Measurements from ENCODE around the gene IDUA. TPM values are rescaled to one million over a fixed set of nuclear protein-coding genes. Genes with fewer than 3 reads are reported as not detected.

The IDUA gene
- polyA plus RNA-seq, 3 donors, result 6.4 to 64.4 (median 8.5) TPM

DNA sequence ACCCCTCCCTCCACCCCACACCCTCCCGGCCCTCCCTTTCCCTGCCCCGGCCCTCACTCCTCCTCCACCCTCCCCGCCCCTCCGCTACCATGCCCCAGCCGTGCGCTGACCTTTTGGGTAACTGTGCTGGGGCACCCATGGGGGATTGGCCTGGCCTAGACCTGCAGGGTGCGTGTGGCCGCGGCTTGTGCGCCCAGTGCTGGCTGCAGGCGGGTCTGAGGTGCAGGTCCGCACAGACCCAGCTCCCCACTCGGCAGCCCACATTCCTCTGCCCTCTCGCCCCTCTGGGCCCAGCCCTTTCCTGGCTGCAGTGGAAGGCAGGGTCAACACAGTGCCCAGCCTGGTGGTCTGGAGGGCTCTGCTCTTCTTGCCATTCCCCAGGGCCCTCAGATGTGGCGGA lies 49.3 kb downstream of the IDUA start:
- Mint-ChIP-seq H3K36me3 (no peaks in the 10 kb centered on the region), H3K4me1 (no peaks in the 10 kb centered on the region), H3K27ac (no peak overlapping the region), H3K27me3 (ENCODE audit: low read depth in 3 of 3) (peaks cover 4 to 14% (median 5%) of the 10 kb centered on the region in 3 donors), H3K4me3 (no peak overlapping the region), H3K9me3 (no peaks in the 10 kb centered on the region)
- no peaks in the 10 kb centered on the region for H3K36me3 ChIP-seq (replicated peaks in 1 of 2; ENCODE audit: control insufficient read depth in 1 of 2, insufficient read depth in 2 of 2, low read length in 2 of 2)
- WGBS (ENCODE audit: insufficient coverage), result 93% methylated on average over 14 of the region's 15 CpGs
- no peaks in the 10 kb centered on the region for H3K27me3 ChIP-seq (ENCODE audit: control insufficient read depth in 2 of 2, insufficient read depth in 2 of 2, low read length in 2 of 2)
- no peaks in the 10 kb centered on the region for H4K20me1 ChIP-seq (ENCODE audit: insufficient read depth, low read length)
- H3K27ac ChIP-seq (ENCODE audit: low read depth in 1 of 2, low read length in 2 of 2), result no peak overlapping the region
- H3K4me1 ChIP-seq (ENCODE audit: control insufficient read depth in 1 of 2, insufficient read depth in 2 of 2, low read length in 2 of 2), result no peaks in the 10 kb centered on the region
- H3K9ac ChIP-seq (ENCODE audit: insufficient read depth, low read length, poor library complexity, severe bottlenecking), result no peak overlapping the region
- intact Hi-C loops (cut with micrococcal nuclease), result no loop called here
- no peaks in the 10 kb centered on the region for H3K9me3 ChIP-seq (replicated peaks in 1 of 2; ENCODE audit: control insufficient read depth in 1 of 2, insufficient read depth in 1 of 2, low read length in 2 of 2)
- no peaks in the 10 kb centered on the region for H3K79me2 ChIP-seq (ENCODE audit: insufficient read depth, low read length)
- TF ChIP-seq, protein P1, sequence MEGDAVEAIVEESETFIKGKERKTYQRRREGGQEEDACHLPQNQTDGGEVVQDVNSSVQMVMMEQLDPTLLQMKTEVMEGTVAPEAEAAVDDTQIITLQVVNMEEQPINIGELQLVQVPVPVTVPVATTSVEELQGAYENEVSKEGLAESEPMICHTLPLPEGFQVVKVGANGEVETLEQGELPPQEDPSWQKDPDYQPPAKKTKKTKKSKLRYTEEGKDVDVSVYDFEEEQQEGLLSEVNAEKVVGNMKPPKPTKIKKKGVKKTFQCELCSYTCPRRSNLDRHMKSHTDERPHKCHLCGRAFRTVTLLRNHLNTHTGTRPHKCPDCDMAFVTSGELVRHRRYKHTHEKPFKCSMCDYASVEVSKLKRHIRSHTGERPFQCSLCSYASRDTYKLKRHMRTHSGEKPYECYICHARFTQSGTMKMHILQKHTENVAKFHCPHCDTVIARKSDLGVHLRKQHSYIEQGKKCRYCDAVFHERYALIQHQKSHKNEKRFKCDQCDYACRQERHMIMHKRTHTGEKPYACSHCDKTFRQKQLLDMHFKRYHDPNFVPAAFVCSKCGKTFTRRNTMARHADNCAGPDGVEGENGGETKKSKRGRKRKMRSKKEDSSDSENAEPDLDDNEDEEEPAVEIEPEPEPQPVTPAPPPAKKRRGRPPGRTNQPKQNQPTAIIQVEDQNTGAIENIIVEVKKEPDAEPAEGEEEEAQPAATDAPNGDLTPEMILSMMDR (IDR thresholded peaks at IDR 0.05), result no peak
- DNase-seq, result no peak
- H3K4me3 ChIP-seq (replicated peaks in 1 of 3; ENCODE audit: low read depth in 2 of 3, low read length in 3 of 3), result no peak overlapping the region
- H3K4me2 ChIP-seq (replicated peaks; ENCODE audit: extremely low read depth, low read length, poor library complexity, severe bottlenecking), result no peak overlapping the region
- no peak overlapping the region for H2AFZ ChIP-seq (ENCODE audit: insufficient read depth, low read depth, low read length, poor library complexity, severe bottlenecking)

DNA sequence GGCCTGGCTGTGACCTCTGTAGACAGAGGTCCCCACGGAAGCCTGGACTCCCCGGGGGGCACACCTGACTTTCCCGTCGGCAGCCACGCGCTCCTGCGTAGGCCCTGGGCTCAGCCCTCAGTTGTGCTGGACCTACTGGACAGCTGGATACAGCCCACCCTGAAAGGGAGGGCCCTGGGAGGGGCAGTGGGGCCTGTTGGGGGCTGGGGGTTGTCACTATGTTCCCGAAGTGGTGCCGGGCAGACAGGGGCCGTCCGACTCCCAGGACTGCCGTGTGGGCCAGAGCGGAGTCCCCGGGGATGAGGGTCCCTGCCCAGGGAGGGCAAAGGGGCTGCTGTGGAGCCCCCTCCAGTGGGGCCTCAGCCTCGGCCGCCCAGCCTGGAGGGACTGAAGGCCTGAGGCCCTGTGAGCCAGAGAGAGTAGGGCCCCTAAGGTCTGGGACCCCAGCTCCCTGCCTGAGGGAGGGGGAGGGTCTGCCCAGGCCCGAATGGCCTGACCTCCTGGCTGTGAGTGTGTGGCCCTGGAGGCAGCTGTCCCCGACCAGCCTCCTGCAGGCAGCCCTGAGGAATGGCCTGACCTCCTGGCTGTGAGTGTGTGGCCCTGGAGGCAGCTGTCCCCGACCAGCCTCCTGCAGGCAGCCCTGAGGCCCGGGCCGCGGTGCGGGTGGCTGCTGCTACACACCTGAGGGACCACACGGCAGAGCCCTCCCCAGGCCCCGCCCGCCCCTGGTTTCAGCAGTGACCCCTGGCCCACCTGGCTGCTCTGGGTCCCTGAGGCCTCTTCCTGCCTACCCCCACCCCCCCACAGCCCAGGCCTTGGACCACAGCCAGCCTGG lies 50.3 kb downstream of the IDUA start:
- Histone ChIP-seq H3K27me3 (ENCODE audit: control insufficient read depth in 2 of 2, insufficient read depth in 2 of 2, low read length in 2 of 2) (no peaks in the 10 kb centered on the region), H2AFZ (ENCODE audit: insufficient read depth, low read depth, low read length, poor library complexity, severe bottlenecking) (no peak overlapping the region), H3K9me3 (replicated peaks in 1 of 2; ENCODE audit: control insufficient read depth in 1 of 2, insufficient read depth in 1 of 2, low read length in 2 of 2) (no peaks in the 10 kb centered on the region), H3K9ac (ENCODE audit: insufficient read depth, low read length, poor library complexity, severe bottlenecking) (no peak overlapping the region), H3K27ac (ENCODE audit: low read depth in 1 of 2, low read length in 2 of 2) (no peak overlapping the region), H3K4me2 (replicated peaks; ENCODE audit: extremely low read depth, low read length, poor library complexity, severe bottlenecking) (no peak overlapping the region), H3K36me3 (replicated peaks in 1 of 2; ENCODE audit: control insufficient read depth in 1 of 2, insufficient read depth in 2 of 2, low read length in 2 of 2) (no peaks in the 10 kb centered on the region), H3K79me2 (ENCODE audit: insufficient read depth, low read length) (no peaks in the 10 kb centered on the region), H3K4me1 (ENCODE audit: control insufficient read depth in 1 of 2, insufficient read depth in 2 of 2, low read length in 2 of 2) (no peaks in the 10 kb centered on the region), H3K4me3 (replicated peaks in 1 of 3; ENCODE audit: low read depth in 2 of 3, low read length in 3 of 3) (no peak overlapping the region), H4K20me1 (ENCODE audit: insufficient read depth, low read length) (no peaks in the 10 kb centered on the region)
- Mint-ChIP-seq H3K4me1 (no peaks in the 10 kb centered on the region), H3K27me3 (ENCODE audit: low read depth in 3 of 3) (peaks cover 1 to 13% (median 5%) of the 10 kb centered on the region in 3 donors), H3K9me3 (no peaks in the 10 kb centered on the region), H3K27ac (no peak overlapping the region), H3K4me3 (no peak overlapping the region), H3K36me3 (no peaks in the 10 kb centered on the region)
- no peak for DNase-seq
- 94% methylated on average over 24 of the region's 26 CpGs for WGBS (ENCODE audit: insufficient coverage)
- TF ChIP-seq, protein P1 (IDR thresholded peaks at IDR 0.05), result no peak
- intact Hi-C loops (cut with micrococcal nuclease), result no loop called here
